HepG2 (cell line): ENCODE results near the gene ERV3-1.
"Not testable (repeated sequence)": the region's sequence is repeated elsewhere in the genome, so short reads cannot be mapped to it uniquely, and the experiment has no call there.

Experiments used
- ATF1 ChIP-seq: IDR thresholded peaks from 2 replicates; pipeline ENCODE4 v1.6.1; 2016; ENCODE audit warnings: mild to moderate bottlenecking, control low read depth
- CTCF ChIP-seq: sonication (generic); formaldehyde crosslinking; IDR thresholded peaks from 2 replicates; pipeline ENCODE4 v1.5.0; 2020; ENCODE audit warnings: mild to moderate bottlenecking, missing genetic modification reagents, moderate library complexity
- MTA3 ChIP-seq: sonication (generic); formaldehyde crosslinking; IDR thresholded peaks from 2 replicates; pipeline ENCODE4 v1.4.0; 2020; ENCODE audit warnings: missing genetic modification reagents
- RFX1 ChIP-seq: fragments of 450-650 bp; IDR thresholded peaks from 2 replicates; pipeline ENCODE4 v1.6.1; 2017

GRCh38 chr7:65051654-65052053 is 45.2 kb upstream of the ERV3-1 start:
- not testable (repeated sequence) for TF ChIP-seq ATF1; MTA3 (CRISPR knock-in tag); RFX1; CTCF (CRISPR knock-in tag)
